HCT116 (cell line): ENCODE results near the gene MAPK1. TPM values are rescaled to one million over a fixed set of nuclear protein-coding genes. Genes with fewer than 3 reads are reported as not detected.
"Not testable (repeated sequence)": the region's sequence is repeated elsewhere in the genome, so short reads cannot be mapped to it uniquely, and the experiment has no call there.

Experiments used
- ATAC-seq: fragments of 200-7000 bp; cut with Tn5 transposase; 2 replicates; pipeline ENCODE4 v1.9.1; 2020; ENCODE audit warnings: mild to moderate bottlenecking, moderate library complexity
- BruUV-seq: library from RNA; stranded (reverse); fragments of 400-500 nt; replicated peaks from 2 replicates; lab custom pipeline; 2021; lab: Mats Ljungman, UMichigan
- CTCF ChIA-PET: fragments of 300-600 bp; sonication (Branson Sonifier 250); formaldehyde crosslinking; loops from one replicate; lab custom pipeline; 2021; ENCODE audit warnings: antibody characterized with exemption; lab: Charles Lee
- POLR2A ChIA-PET: fragments of 300-600, 350-600 bp; sonication (Branson Sonifier 250); formaldehyde crosslinking; loops from one replicate; lab custom pipeline; 2021; ENCODE audit warnings: antibody characterized with exemption; lab: Charles Lee
- RAD21 ChIA-PET, 2 experiments: fragments of 300-600 bp; sonication (Branson Sonifier 250); formaldehyde crosslinking; loops; one replicate each; lab custom pipeline; 2023; ENCODE audit warnings: low total read pairs in 2 of 2; ENCODE audit not compliant: uncharacterized antibody in 2 of 2, unreplicated experiment in 2 of 2, low non-redundant PET in 1 of 2; lab: Charles Lee
- DNase-seq: peaks from one replicate; pipeline ENCODE4 v3.0.0-alpha.2; 2010; ENCODE audit warnings: low read depth, low spot score
- H2AFZ ChIP-seq: fragments of 200-600 bp; shearing (Covaris generic), sonication (generic); 2 replicates; pipeline ENCODE4 v1.6.1; 2017; ENCODE audit warnings: low read depth, mixed run types, mixed read lengths, antibody characterized with exemption, low read length; ENCODE audit not compliant: poor library complexity, severe bottlenecking
- H3K27ac ChIP-seq: 2 replicates; pipeline ENCODE4 v1.5.1; 2012; ENCODE audit warnings: low read depth, low read length
- H3K27me3 ChIP-seq: fragments of 200-600 bp; sonication (generic); 2 replicates; pipeline ENCODE4 v1.6.1; 2016; ENCODE audit warnings: mixed run types, low read length, mixed read lengths; ENCODE audit not compliant: insufficient read depth
- H3K36me3 ChIP-seq, 2 experiments: fragments of 200-500 bp in 1 of 2; fragments of 200-600 bp in 1 of 2; sonication (Bioruptor generic) in 1 of 2; sonication (generic) in 1 of 2; 2 replicates each; pipeline versions ENCODE4 v1.5.1 to v1.6.1; 2014 to 2016; ENCODE audit warnings: low read length in 2 of 2, inconsistent platforms in 1 of 2, mixed read lengths in 1 of 2, mixed run types in 1 of 2; ENCODE audit not compliant: insufficient read depth in 2 of 2, control insufficient read depth in 1 of 2
- H3K4me1 ChIP-seq, 2 experiments: fragments of 200-600 bp in 1 of 2; sonication (generic) in 1 of 2; 2 replicates each; pipeline versions ENCODE4 v1.5.1 to v1.6.1; 2012 to 2017; ENCODE audit warnings: low read length in 2 of 2, inconsistent platforms in 1 of 2, mild to moderate bottlenecking in 1 of 2, mixed read lengths in 1 of 2, mixed run types in 1 of 2, moderate library complexity in 1 of 2; ENCODE audit not compliant: insufficient read depth in 2 of 2, control insufficient read depth in 1 of 2
- H3K4me2 ChIP-seq: fragments of 200-600 bp; sonication (generic); 2 replicates; pipeline ENCODE4 v1.6.1; 2017; ENCODE audit warnings: mixed run types, low read length, mixed read lengths
- H3K4me3 ChIP-seq, 2 experiments: fragments of 200-600 bp in 1 of 2; sonication (generic) in 1 of 2; replicated peaks in 1 of 2; 2 replicates each; pipeline ENCODE4 v1.5.1; 2011 to 2016; ENCODE audit warnings: low read length in 2 of 2, control low read depth in 1 of 2, low read depth in 1 of 2, mild to moderate bottlenecking in 1 of 2, mixed read lengths in 1 of 2, mixed run types in 1 of 2
- H3K79me2 ChIP-seq: fragments of 200-600 bp; sonication (generic); 2 replicates; pipeline ENCODE4 v1.6.1; 2017; ENCODE audit warnings: mild to moderate bottlenecking, mixed run types, low read length, moderate library complexity, mixed read lengths; ENCODE audit not compliant: insufficient read depth
- H3K9ac ChIP-seq: fragments of 200-600 bp; sonication (generic); 2 replicates; pipeline ENCODE4 v1.6.1; 2016; ENCODE audit warnings: low read length, mixed read lengths
- H3K9me2 ChIP-seq: fragments of 200-600 bp; sonication (generic), shearing (Covaris generic); 2 replicates; pipeline ENCODE4 v1.6.1; 2017; ENCODE audit warnings: mixed run types, mild to moderate bottlenecking, moderate library complexity; ENCODE audit not compliant: insufficient read depth
- H3K9me3 ChIP-seq, 2 experiments: fragments of 200-500 bp in 1 of 2; fragments of 200-600 bp in 1 of 2; sonication (Bioruptor generic) in 1 of 2; sonication (generic) in 1 of 2; 2 replicates each; pipeline ENCODE4 v1.6.1; 2014 to 2017; ENCODE audit warnings: low read length in 2 of 2, mixed read lengths in 2 of 2, inconsistent platforms in 1 of 2, low read depth in 1 of 2, mild to moderate bottlenecking in 1 of 2, mixed run types in 1 of 2, moderate library complexity in 1 of 2; ENCODE audit not compliant: control insufficient read depth in 1 of 2, insufficient read depth in 1 of 2
- H4K20me1 ChIP-seq: fragments of 200-600 bp; sonication (generic), shearing (Covaris generic); 2 replicates; pipeline ENCODE4 v1.6.1; 2017; ENCODE audit warnings: mixed run types, mild to moderate bottlenecking, moderate library complexity; ENCODE audit not compliant: insufficient read depth
- CBX3 ChIP-seq: IDR thresholded peaks from 2 replicates; pipeline ENCODE4 v1.6.1; 2012; ENCODE audit warnings: low read depth
- CEBPB ChIP-seq: IDR thresholded peaks from 2 replicates; pipeline ENCODE4 v1.6.1; 2012; ENCODE audit warnings: low read depth
- EGR1 ChIP-seq: IDR thresholded peaks from 2 replicates; pipeline ENCODE4 v1.6.1; 2012; ENCODE audit warnings: low read depth
- ELF1 ChIP-seq: IDR thresholded peaks from 2 replicates; pipeline ENCODE4 v1.6.1; 2012; ENCODE audit warnings: low read depth, borderline replicate concordance
- EZH2 ChIP-seq: fragments of 200-600 bp; sonication (generic); IDR thresholded peaks from 2 replicates; pipeline ENCODE4 v1.6.1; 2017; ENCODE audit warnings: antibody characterized with exemption, mixed run types
- EZH2phosphoT487 ChIP-seq: fragments of 200-600 bp; IDR thresholded peaks from 2 replicates; pipeline ENCODE4 v1.6.1; 2018; ENCODE audit warnings: antibody characterized with exemption, borderline replicate concordance
- JUND ChIP-seq: IDR thresholded peaks from 2 replicates; pipeline ENCODE4 v1.6.1; 2012
- SIN3A ChIP-seq: IDR thresholded peaks from 2 replicates; pipeline ENCODE4 v1.6.1; 2012; ENCODE audit warnings: low read depth
- TCF7L2 ChIP-seq: IDR thresholded peaks from 2 replicates; pipeline ENCODE4 v1.7.0; 2011; ENCODE audit warnings: borderline replicate concordance, inconsistent platforms; ENCODE audit not compliant: insufficient read depth, insufficient read length; ENCODE audit errors: extremely low read depth
- ZNF274 ChIP-seq: fragments of 200-500 bp; sonication (Bioruptor generic); IDR thresholded peaks from 2 replicates; pipeline ENCODE4 v1.6.1; 2014; ENCODE audit warnings: mild to moderate bottlenecking, low read depth, low read length, inconsistent platforms
- intact Hi-C: fragments of 100-400 bp; cut with micrococcal nuclease; formaldehyde crosslinking; loops from 2 replicates; pipeline ENCODE4 v1.10.0; 2022
- total RNA-seq: library from RNA; stranded (reverse); gene quantifications from one replicate; pipeline ENCODE4 v1.2.1, GENCODE V29; 2021; ENCODE audit not compliant: unreplicated experiment
- TF ChIP-seq, protein P1 (sequence below): IDR thresholded peaks from 2 replicates; pipeline ENCODE4 v1.6.1; 2011; ENCODE audit warnings: mild to moderate bottlenecking, low read length, moderate library complexity; ENCODE audit not compliant: insufficient replicate concordance; ENCODE audit errors: extremely low read depth
- TF ChIP-seq, protein P2 (sequence below), 3 experiments: fragments of 200-600 bp in 1 of 3; sonication (generic) in 1 of 3; IDR thresholded peaks in 2 of 3; conservative IDR thresholded peaks in 1 of 3; 2 replicates each; pipeline ENCODE4 v1.5.1; 2012 to 2017; ENCODE audit warnings: low read depth in 2 of 3, low read length in 2 of 3, antibody characterized with exemption in 1 of 3, borderline replicate concordance in 1 of 3, control low read depth in 1 of 3, mild to moderate bottlenecking in 1 of 3, mixed read lengths in 1 of 3, mixed run types in 1 of 3, moderate library complexity in 1 of 3; ENCODE audit not compliant: insufficient read depth in 1 of 3

MAPK1 gene
- total RNA-seq, 1 experiment from 2014 or later: 137 TPM

DNA sequence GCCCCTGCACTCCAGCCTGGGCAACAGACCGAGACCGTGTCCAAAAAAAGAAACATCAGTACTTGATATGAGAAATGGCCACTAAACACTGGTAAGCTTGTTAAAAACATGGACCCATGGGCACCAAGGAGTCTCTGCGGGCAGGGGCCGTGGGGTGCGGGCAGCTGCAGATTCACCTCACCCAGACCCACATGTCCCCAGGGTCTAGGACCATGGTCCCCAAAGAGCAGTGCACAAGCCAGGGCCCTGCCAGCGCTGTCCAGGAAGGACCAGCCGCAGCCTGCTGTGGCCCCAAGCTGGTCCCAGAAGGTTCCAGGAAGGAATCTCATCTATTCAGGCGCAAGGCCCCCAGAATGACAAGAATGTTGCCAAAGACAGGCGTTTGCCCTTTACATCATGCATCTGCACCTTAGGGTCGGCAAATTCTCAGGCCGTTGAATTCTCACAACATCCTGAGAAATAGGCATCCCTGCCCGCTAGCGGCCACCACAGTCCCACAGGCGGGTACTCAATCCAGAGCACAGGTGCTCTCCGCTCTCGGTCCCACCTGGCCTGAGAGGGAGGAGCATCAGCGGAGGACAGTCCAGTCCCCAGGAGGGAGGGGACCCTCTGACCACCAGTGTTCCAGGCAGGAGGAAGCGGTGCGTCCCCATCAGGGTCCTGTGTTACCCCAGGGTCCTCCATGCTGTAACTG, 141.3 kb downstream of the MAPK1 start:
- Histone ChIP-seq H3K36me3 (no peaks in the 10 kb centered on the region), H3K4me3 (no peak overlapping the region), H3K9me2 (no peaks in the 10 kb centered on the region), H3K27me3 (no peaks in the 10 kb centered on the region), H2AFZ (no peak overlapping the region), H3K4me2 (no peak overlapping the region), H3K27ac (no peak overlapping the region), H4K20me1 (no peaks in the 10 kb centered on the region), H3K9me3 (no peaks in the 10 kb centered on the region), H3K79me2 (no peaks in the 10 kb centered on the region), H3K9ac (no peak overlapping the region), H3K4me1 (peaks cover 0 to 6% of the 10 kb centered on the region in 2 experiments; a peak in 1 of 4 replicates)
- ATAC-seq (no peak), DNase-seq (no peak)
- intact Hi-C loops: loop anchor here (1.0 kb wide), 1 partner anchor 13 kb away; no protein-coding TSS in a partner anchor
- TF ChIP-seq EZH2 (no peak), SIN3A (no peak), CEBPB (no peak), EZH2phosphoT487 (no peak), JUND (no peak), TCF7L2 (no peak), ELF1 (no peak), CBX3 (no peak), ZNF274 (no peak), EGR1 (no peak)
- TF ChIP-seq, protein P1, sequence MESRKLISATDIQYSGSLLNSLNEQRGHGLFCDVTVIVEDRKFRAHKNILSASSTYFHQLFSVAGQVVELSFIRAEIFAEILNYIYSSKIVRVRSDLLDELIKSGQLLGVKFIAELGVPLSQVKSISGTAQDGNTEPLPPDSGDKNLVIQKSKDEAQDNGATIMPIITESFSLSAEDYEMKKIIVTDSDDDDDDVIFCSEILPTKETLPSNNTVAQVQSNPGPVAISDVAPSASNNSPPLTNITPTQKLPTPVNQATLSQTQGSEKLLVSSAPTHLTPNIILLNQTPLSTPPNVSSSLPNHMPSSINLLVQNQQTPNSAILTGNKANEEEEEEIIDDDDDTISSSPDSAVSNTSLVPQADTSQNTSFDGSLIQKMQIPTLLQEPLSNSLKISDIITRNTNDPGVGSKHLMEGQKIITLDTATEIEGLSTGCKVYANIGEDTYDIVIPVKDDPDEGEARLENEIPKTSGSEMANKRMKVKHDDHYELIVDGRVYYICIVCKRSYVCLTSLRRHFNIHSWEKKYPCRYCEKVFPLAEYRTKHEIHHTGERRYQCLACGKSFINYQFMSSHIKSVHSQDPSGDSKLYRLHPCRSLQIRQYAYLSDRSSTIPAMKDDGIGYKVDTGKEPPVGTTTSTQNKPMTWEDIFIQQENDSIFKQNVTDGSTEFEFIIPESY: no peak
- TF ChIP-seq, protein P2, sequence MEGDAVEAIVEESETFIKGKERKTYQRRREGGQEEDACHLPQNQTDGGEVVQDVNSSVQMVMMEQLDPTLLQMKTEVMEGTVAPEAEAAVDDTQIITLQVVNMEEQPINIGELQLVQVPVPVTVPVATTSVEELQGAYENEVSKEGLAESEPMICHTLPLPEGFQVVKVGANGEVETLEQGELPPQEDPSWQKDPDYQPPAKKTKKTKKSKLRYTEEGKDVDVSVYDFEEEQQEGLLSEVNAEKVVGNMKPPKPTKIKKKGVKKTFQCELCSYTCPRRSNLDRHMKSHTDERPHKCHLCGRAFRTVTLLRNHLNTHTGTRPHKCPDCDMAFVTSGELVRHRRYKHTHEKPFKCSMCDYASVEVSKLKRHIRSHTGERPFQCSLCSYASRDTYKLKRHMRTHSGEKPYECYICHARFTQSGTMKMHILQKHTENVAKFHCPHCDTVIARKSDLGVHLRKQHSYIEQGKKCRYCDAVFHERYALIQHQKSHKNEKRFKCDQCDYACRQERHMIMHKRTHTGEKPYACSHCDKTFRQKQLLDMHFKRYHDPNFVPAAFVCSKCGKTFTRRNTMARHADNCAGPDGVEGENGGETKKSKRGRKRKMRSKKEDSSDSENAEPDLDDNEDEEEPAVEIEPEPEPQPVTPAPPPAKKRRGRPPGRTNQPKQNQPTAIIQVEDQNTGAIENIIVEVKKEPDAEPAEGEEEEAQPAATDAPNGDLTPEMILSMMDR (IDR thresholded peaks at IDR 0.05 in 2 of 3, conservative IDR thresholded peaks at IDR 0.05 in 1 of 3; ENCODE audit: borderline replicate concordance in 1 of 3, insufficient read depth in 1 of 3, low read depth in 2 of 3, low read length in 2 of 3): no peak
- POLR2A ChIA-PET: no interaction called here
- RAD21 ChIA-PET: no interaction called here
- CTCF ChIA-PET: interaction anchor here (1.0 kb wide), 2 partner anchors 9 to 212 kb away, joined by 5 to 6 read pairs; partner anchors contain the start of gene YPEL1
- no TSS peak for BruUV-seq

DNA sequence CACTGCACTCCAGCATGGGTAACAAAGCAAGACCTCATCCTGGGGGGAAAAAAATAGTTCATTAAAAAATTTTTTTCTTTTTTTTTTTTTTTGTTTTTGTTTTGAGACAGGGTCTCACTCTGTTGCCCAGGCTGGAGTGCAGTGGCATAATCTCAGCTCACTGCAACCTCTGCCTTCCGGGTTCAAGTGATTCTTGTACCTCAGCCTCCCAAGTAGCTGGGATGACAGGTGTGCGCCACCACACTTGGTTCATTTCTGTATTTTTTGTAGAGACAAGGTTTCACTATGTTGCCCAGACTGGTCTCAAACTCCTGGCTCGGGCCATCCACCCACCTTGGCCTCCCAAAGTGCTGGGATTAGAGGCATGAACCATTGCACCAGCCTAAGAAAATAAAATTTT, 142.9 kb downstream of the MAPK1 start:
- H3K9ac ChIP-seq, H2AFZ ChIP-seq, H4K20me1 ChIP-seq, H3K4me1 ChIP-seq, POLR2A ChIA-PET, H3K4me2 ChIP-seq, RAD21 ChIA-PET, intact Hi-C loops, H3K4me3 ChIP-seq, H3K9me3 ChIP-seq, H3K9me2 ChIP-seq, DNase-seq, H3K27ac ChIP-seq, H3K27me3 ChIP-seq, BruUV-seq, H3K36me3 ChIP-seq, H3K79me2 ChIP-seq, ATAC-seq: not testable (repeated sequence)
- CTCF ChIA-PET: interaction anchor here (1.0 kb wide), 1 partner anchor 228 kb away, joined by 3 read pairs; the partner anchor contains the start of gene PPM1F
